IPS-20b (cell line): Measurements from ENCODE around the gene TBXAS1.
"Not testable (repeated sequence)": the region's sequence is repeated elsewhere in the genome, so short reads cannot be mapped to it uniquely, and the experiment has no call there.

Experiments
- H3K27ac ChIP-seq: one replicate; pipeline ENCODE4 v1.5.1; 2013; ENCODE audit warnings: low read length
- H3K27me3 ChIP-seq: 2 replicates; pipeline ENCODE4 v1.6.1; 2013; ENCODE audit warnings: mild to moderate bottlenecking, low read length, inconsistent platforms; ENCODE audit not compliant: insufficient read depth
- H3K36me3 ChIP-seq: 2 replicates; pipeline ENCODE4 v1.6.1; 2013; ENCODE audit warnings: low read depth, mild to moderate bottlenecking, inconsistent platforms, low read length, moderate library complexity; ENCODE audit not compliant: insufficient read depth
- H3K4me1 ChIP-seq: 2 replicates; pipeline ENCODE4 v1.6.1; 2013; ENCODE audit warnings: mild to moderate bottlenecking, control low read depth, inconsistent platforms, low read length, moderate library complexity; ENCODE audit not compliant: insufficient read depth
- H3K4me3 ChIP-seq: 2 replicates; pipeline ENCODE4 v1.5.1; 2013; ENCODE audit warnings: mild to moderate bottlenecking, low read length, inconsistent platforms
- H3K9ac ChIP-seq: 2 replicates; pipeline ENCODE4 v1.6.1; 2013; ENCODE audit warnings: low read depth, mild to moderate bottlenecking, inconsistent platforms, low read length, moderate library complexity
- H3K9me3 ChIP-seq: 2 replicates; pipeline ENCODE4 v1.6.1; 2013; ENCODE audit warnings: mild to moderate bottlenecking, low read depth, low read length, inconsistent platforms; ENCODE audit not compliant: insufficient read depth

TBXAS1 gene

GRCh38 chr7:139924461-139924860 is 95.4 kb downstream of the TBXAS1 start:
- H3K4me1 ChIP-seq = no peaks in the 10 kb centered on the region
- H3K27me3 ChIP-seq = no peaks in the 10 kb centered on the region
- no peak overlapping the region for H3K27ac ChIP-seq
- no peaks in the 10 kb centered on the region for H3K36me3 ChIP-seq
- H3K4me3 ChIP-seq = no peak overlapping the region
- H3K9me3 ChIP-seq = no peaks in the 10 kb centered on the region
- no peak overlapping the region for H3K9ac ChIP-seq

GRCh38 chr7:139929221-139929620 is 100.2 kb downstream of the TBXAS1 start:
- H3K36me3 ChIP-seq, H3K9ac ChIP-seq, H3K27ac ChIP-seq, H3K27me3 ChIP-seq, H3K4me3 ChIP-seq, H3K9me3 ChIP-seq, H3K4me1 ChIP-seq: not testable (repeated sequence)

GRCh38 chr7:139930286-139930965 is 101.4 kb downstream of the TBXAS1 start:
- no peaks in the 10 kb centered on the region for H3K4me1 ChIP-seq
- no peaks in the 10 kb centered on the region for H3K9me3 ChIP-seq
- H3K27ac ChIP-seq = no peak overlapping the region
- no peak overlapping the region for H3K9ac ChIP-seq
- H3K27me3 ChIP-seq = no peaks in the 10 kb centered on the region
- no peak overlapping the region for H3K4me3 ChIP-seq
- no peaks in the 10 kb centered on the region for H3K36me3 ChIP-seq

- Histone ChIP-seq H3K4me3 (no peak overlapping the region), H3K9me3 (no peaks in the 10 kb centered on the region), H3K36me3 (no peaks in the 10 kb centered on the region), H3K9ac (no peak overlapping the region), H3K27me3 (no peaks in the 10 kb centered on the region; the same call in 1 of the 2 replicates), H3K27ac (no peak overlapping the region), H3K4me1 (0 out of 2 replicates have a peak, but pooled peaks cover 2% of the 10 kb centered on the region)
Measured at GRCh38 chr7:139931190-139931934, 102.3 kb downstream of the TBXAS1 start.

GRCh38 chr7:139932531-139932930 is 103.5 kb downstream of the TBXAS1 start:
- H3K9me3 ChIP-seq = no peaks in the 10 kb centered on the region
- H3K4me3 ChIP-seq = no peak overlapping the region
- no peak overlapping the region for H3K9ac ChIP-seq
- H3K36me3 ChIP-seq = no peaks in the 10 kb centered on the region
- no peaks in the 10 kb centered on the region; the same call in 1 of the 2 replicates for H3K27me3 ChIP-seq
- H3K4me1 ChIP-seq = 0 out of 2 replicates have a peak, but pooled peaks cover 3% of the 10 kb centered on the region
- H3K27ac ChIP-seq = no peak overlapping the region

GRCh38 chr7:139936760-139937310 is 107.8 kb downstream of the TBXAS1 start:
- Histone ChIP-seq H3K9ac (no peak overlapping the region), H3K9me3 (no peaks in the 10 kb centered on the region), H3K27me3 (no peaks in the 10 kb centered on the region; the same call in 1 of the 2 replicates), H3K27ac (no peak overlapping the region), H3K4me1 (0 out of 2 replicates have a peak, but pooled peaks cover 3% of the 10 kb centered on the region), H3K36me3 (no peaks in the 10 kb centered on the region), H3K4me3 (no peak overlapping the region)

GRCh38 chr7:139937715-139938114 is 108.7 kb downstream of the TBXAS1 start:
- Histone ChIP-seq H3K4me3 (no peak overlapping the region), H3K9me3 (no peaks in the 10 kb centered on the region), H3K36me3 (no peaks in the 10 kb centered on the region), H3K9ac (no peak overlapping the region), H3K4me1 (0 out of 2 replicates have a peak, but pooled peaks cover 3% of the 10 kb centered on the region), H3K27me3 (no peaks in the 10 kb centered on the region; the same call in 1 of the 2 replicates), H3K27ac (no peak overlapping the region)

DNA sequence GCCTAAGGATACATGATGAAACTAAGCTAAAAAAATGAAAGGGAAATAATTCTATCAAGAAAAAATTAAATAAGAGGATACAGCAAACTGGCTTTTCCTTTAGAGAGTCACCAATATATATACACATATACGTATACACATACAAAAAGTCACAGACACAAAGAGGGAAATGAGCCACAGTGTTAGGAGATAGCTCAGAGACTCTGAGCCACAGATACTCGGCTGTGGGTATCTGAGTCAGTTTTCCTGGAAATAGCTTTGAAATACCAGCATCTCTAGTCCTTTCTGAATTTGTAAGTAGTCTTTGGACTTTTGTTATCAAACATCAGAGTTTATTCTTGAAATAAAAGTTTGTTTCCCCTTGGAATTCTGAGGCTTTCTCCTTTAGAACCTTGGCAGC is 111.8 kb downstream of the TBXAS1 start:
- Histone ChIP-seq H3K9ac (no peak overlapping the region), H3K27ac (no peak overlapping the region)

GRCh38 chr7:139941421-139941820 is 112.4 kb downstream of the TBXAS1 start:
- Histone ChIP-seq H3K4me1 (0 out of 2 replicates have a peak, but pooled peaks cover under 1% of the 10 kb centered on the region), H3K4me3 (no peak overlapping the region), H3K27ac (no peak overlapping the region), H3K36me3 (no peaks in the 10 kb centered on the region), H3K9me3 (no peaks in the 10 kb centered on the region), H3K9ac (no peak overlapping the region), H3K27me3 (no peaks in the 10 kb centered on the region)

More for the DNA sequence above, 111.8 kb downstream of the TBXAS1 start:
- H3K36me3 ChIP-seq = no peaks in the 10 kb centered on the region
- H3K4me1 ChIP-seq = 0 out of 2 replicates have a peak, but pooled peaks cover 3% of the 10 kb centered on the region
- H3K4me3 ChIP-seq = no peak overlapping the region
- no peaks in the 10 kb centered on the region for H3K9me3 ChIP-seq
- H3K27me3 ChIP-seq = no peaks in the 10 kb centered on the region; the same call in 1 of the 2 replicates

GRCh38 chr7:139941866-139942265 is 112.8 kb downstream of the TBXAS1 start:
- 0 out of 2 replicates have a peak, but pooled peaks cover 2% of the 10 kb centered on the region for H3K9me3 ChIP-seq
- H3K27me3 ChIP-seq = no peaks in the 10 kb centered on the region
- H3K9ac ChIP-seq = no peak overlapping the region
- H3K36me3 ChIP-seq = no peaks in the 10 kb centered on the region
- H3K4me3 ChIP-seq = no peak overlapping the region
- H3K4me1 ChIP-seq = no peaks in the 10 kb centered on the region
- no peak overlapping the region for H3K27ac ChIP-seq

DNA sequence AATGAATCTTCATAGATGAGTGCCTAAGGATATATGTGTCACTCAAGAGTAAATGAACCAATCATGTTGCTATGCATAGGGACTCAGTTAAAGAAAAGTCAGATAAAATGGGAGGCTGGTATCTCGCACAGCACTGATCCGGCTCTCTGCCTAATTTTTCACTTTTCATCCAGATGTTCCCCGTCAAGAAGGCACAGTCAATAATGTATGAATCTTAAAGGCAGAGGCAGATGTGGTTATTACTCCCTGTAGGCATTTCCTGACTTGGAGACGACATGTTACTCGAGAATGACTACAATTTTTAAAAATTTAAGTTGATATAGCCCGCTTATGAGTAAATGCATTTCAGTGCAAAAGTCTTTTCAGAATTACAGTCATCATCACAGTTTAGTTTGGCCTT is 113.6 kb downstream of the TBXAS1 start:
- no peak overlapping the region for H3K4me3 ChIP-seq
- no peaks in the 10 kb centered on the region for H3K4me1 ChIP-seq
- no peak overlapping the region for H3K9ac ChIP-seq
- H3K27ac ChIP-seq = no peak overlapping the region
- H3K27me3 ChIP-seq = no peaks in the 10 kb centered on the region
- H3K36me3 ChIP-seq = no peaks in the 10 kb centered on the region
- H3K9me3 ChIP-seq = 0 out of 2 replicates have a peak, but pooled peaks cover 4% of the 10 kb centered on the region
